HG03520 (cell line): ENCODE measurements around the gene CPLX1.

Experiments used
- ATAC-seq: cut with Tn5 transposase; IDR thresholded peaks from one replicate; pipeline ENCODE4 v1.9.1; 2021; ENCODE audit warnings: mild to moderate bottlenecking, moderate library complexity; ENCODE audit not compliant: unreplicated experiment

Gene CPLX1

DNA sequence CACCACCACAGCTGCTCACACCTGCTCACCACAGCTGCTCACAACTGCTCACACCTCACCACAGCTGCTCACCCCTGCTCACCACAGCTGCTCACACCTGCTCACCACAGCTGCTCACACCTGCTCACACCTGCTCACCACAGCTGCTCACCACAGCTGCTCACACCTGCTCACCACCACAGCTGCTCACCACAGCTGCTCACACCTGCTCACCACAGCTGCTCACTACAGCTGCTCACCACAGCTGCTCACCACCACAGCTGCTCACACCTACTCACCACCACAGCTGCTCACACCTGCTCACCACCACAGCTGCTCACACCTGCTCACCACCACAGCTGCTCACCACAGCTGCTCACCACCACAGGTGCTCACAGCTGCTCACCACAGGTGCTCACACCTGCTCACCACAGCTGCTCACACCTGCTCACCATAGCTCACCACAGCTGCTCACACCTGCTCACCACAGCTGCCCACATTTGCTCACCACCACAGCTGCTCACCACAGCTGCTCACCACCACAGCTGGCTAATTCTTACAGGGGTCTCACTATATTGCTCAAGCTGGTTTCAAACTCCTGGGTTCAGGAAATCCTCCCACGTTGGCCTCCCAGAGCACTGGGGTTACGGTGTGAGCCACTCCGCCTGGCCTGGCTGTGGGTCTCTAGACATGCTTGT lies 30.4 kb upstream of the CPLX1 start:
- no peak for ATAC-seq

DNA sequence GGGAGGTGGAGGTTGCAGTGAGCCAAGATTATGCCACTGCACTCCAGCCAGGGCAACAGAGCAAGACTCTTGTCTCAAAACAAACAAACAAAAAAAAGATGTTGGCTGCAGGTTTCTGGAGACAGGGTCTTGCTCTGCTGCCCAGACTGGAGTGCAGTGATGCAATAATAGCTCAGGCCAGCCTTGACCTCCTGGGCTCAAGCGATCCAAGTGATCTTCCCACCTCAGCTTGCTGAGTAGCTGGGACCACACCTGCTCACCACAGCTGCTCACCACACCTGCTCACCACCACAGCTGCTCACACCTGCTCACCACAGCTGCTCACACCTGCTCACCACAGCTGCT lies 29.9 kb upstream of the CPLX1 start:
- ATAC-seq: no peak

DNA sequence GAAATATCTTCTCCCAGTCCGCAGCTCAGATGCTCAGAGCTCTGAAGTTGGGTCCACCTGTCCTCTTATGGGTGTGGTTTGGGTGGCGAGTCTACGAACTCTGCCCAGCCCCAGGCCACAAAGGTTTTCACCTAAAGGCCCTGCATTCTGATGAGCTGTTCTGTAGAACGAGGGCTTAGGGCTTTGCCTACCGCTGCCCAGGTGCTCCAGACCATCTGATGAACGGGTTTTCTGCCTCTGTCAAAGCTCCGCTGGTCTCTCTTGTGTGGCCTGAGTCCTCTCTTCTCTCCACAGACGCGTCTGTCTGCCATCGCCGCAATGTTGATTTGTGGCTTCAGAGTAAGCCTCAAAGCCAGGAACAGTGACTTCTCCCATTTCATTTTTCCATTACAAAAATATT lies 28.4 kb upstream of the CPLX1 start:
- ATAC-seq: no peak

DNA sequence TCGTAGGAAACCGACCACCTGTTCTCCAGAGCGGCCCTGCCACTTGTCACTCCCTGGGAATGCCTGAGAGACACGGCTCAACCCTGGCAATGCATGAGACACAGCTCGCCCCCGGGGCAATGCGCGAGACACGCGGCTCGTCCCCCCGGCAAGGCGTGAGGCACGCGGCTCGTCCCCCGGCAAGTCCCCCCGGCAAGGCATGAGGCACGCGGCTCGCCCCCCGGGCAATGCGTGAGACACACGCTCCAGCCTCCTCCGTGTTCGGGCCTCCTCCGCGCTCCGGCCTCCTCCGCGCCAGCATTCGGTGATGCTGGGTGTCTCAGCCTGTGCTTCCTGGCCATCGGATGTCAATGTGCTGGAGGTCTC lies 27.5 kb upstream of the CPLX1 start:
- no peak for ATAC-seq

DNA sequence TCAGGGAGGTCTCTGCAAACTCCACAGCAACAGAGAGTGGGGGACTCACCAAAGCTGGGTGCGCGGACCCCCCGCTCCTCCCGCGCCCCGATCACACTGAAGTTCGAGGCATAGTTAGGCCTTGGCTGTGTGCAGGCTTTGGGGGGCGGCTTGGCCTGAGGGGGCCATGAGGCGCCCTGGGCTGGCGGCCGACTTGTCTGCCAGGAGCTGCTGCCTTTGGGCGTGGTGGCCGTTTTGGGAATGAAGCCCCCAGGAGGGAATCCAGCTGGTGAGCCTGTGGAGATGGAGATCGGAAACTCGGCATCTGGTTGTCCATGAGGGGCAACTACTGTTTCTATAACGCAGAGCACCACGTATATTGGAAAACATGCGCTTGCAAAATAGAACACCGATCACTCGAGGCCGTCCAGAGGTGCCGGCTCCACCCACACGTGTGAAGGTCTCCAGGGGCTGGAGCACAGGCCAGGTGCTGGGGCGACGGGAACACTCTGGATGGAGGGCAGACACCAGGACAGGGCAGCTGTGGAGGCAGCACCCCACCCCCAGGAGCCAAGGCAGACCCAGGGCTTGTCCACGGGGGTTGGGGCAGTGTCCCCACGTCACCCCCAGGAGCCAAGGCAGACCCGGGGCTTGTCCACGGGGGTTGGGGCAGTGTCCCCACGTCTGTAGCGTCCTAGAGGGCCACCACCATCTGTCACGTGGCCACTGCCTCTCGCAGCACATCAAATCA lies 25.9 kb upstream of the CPLX1 start:
- no peak for ATAC-seq

DNA sequence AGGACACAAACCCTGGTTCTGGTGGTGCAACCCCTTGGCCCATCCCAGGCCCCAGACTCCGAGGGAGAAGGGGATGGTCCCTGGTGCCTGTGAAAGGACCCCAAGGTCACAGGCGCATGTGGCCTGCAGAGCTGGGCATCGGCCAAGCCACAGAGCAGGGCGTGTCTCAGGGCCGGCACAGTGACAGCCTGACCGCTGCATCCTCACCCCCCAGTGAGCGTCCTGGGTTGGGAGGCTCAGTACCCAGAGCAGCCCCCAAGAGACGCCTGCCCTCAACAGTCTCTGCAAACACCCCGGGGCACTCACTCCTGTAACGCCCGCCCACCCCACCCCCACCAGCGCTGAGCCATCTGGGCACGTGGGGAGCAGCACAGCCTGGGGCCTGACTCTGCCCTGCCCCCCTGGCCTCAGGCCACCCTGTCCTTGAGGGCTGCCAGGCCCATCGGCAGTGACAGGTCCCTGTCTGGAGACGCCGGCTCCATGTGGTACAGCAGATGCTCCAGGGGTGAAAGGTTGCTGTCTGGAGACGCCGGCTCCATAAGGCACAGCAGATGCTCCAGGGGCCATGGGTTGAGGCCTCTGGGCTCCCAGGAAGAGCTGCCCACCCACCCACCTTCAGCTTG lies 24.5 kb upstream of the CPLX1 start:
- no peak for ATAC-seq

DNA sequence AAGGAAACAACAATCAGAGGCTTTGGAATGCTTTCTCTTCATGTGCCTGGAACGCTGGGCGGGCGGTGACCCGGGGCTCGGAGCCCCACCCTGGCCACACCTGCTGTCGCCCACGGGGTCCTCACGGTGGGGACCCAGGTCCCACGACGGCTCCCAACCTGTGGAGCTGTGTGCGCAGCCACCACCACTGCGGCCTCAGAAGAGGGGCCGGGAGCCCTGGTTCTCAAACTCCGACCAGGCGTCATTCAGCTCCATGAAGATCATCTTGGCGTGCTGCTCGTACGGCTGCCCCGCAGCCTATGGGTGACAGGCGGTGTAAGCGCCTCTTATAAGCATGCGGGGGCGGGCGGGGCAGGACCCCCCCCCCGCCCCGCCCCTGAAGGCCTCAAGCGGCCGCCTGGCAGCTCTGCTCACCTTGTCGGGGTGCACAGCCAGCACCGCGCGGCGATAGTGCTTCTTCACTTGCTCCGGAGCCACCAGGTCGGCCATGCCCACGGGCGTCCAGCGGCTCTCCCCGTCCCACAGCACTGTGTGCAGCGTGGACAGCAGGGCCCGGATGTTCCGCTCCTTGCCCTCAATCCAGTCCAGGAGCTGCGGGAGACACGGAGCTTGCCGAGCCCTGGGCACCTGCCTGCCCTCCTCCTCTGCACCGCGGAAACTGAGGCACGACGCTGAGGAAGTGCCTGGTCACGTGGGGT lies 23.7 kb upstream of the CPLX1 start:
- ATAC-seq: no peak

DNA sequence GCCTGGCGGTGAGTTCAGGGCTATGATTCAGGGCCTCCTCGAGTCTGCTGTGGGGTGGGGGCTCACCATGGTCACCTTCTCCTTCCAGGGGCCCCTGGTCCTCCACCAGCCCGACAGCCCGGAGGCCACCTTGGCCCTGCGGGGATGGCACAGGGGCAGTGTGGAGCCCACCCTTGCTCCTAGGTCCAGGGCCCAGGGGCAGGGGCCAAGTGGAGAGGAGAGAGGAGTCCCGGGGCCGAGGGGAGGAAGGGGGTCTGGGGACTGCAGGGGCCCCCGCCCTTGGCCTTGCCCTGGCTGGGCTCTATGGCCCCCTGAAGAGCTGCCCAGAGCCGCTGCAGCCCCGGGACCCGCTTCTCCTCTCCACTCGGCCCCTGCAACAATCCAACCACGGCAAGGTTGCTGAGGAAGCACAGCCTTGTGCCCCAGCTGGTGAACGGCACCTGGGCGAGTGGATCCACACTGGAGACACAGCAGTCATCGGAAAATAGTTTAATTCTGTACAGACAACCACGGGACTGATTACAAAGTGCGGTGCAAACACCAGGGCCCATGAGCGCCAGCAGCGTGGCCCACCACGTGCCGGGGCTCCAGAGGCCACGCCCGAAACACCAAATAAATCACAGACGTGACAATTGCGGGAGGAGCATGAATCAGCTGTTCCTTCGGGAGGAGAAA lies 23.0 kb upstream of the CPLX1 start:
- no peak for ATAC-seq

DNA sequence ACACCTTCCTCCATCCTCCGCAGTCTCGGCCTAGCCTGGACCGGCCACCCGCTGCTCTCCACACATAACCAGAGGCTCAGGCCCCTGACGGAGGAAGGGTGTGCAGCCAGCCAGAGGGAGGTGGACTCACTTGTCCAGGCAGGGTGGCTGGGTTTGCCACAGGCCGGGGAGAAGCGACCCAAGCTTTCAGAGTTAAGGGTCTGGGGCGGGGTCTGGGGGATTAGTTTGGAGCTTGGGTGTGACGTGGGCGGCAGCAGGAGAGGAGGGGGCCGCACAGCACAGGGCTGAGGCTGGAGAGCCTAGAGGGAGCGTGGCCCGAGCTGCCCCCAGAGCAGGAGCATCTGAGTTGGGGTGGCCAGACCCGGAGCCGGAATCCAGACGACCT lies 22.4 kb upstream of the CPLX1 start:
- ATAC-seq: no peak

DNA sequence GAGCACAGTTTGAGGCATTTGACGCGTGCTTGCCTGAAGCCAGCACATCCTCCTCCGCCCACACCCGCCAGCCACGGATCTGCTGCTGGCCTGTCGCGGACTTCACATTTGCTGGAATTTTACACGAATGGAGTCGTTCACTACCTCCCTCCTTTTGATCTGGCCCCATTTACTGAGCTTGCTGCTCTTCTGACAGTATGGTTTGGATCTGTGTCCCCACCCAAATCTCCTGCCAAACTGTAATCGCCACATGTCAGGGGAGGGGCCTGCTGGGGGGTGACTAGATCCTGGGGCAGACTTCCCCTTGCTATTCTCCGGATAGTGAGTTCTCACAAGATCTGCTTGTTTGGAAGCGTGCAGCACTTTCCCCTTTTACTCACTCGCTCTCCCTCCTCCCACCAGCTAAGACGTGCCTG lies 19.9 kb upstream of the CPLX1 start:
- ATAC-seq: no peak

DNA sequence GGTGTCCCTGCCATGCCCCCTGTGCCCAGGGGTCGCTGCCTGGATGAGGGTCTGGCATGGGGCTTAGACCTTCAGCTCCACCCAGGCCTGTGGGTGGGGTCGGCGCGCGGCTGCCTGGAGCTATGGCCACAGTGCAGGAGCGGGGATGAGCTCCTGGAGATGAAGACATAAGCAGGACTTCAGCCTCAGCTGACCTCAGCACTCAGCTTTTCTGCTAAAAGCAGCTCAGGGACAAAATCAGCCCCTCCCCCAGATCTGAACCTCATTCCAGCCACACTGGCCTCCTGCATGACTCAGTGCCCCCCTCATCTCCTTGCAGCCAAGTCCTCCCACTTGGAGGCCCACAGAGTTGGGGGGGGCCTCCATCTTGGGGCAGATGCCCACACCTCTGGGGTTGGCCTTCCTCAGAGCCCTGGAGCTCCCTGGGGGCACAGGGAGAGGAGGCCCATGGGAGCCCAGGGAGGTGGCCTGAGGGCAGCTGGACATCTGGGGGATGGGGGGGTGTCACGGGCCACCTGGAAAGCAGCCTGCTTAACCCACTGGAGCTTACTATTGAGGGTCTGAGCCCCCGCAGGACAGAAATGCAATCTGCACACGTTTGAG lies 19.4 kb upstream of the CPLX1 start:
- no peak for ATAC-seq

DNA sequence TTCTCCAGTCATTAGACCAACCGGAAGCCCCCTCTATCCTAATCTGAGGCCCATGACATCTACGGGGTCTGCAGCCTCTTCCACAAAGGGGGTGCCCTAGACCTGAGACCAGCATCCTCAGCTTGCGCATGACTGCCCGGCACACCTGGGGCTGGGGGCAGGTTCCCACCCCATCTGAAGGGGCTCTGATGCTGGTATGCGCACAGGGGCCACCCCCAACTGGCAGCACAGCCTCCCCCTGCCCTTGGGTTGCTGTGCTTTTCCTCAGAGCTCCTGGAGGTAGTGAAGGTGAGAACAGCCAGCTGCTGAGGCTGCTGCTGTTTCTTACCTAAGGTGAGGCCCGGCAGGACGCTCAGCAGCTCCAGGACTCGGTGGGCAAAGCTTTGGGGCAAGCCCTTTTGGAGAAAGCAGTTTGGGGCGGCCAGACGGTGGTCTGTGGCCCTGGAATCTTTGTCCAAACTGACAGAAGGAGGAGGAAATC lies 18.9 kb upstream of the CPLX1 start:
- ATAC-seq: no peak

DNA sequence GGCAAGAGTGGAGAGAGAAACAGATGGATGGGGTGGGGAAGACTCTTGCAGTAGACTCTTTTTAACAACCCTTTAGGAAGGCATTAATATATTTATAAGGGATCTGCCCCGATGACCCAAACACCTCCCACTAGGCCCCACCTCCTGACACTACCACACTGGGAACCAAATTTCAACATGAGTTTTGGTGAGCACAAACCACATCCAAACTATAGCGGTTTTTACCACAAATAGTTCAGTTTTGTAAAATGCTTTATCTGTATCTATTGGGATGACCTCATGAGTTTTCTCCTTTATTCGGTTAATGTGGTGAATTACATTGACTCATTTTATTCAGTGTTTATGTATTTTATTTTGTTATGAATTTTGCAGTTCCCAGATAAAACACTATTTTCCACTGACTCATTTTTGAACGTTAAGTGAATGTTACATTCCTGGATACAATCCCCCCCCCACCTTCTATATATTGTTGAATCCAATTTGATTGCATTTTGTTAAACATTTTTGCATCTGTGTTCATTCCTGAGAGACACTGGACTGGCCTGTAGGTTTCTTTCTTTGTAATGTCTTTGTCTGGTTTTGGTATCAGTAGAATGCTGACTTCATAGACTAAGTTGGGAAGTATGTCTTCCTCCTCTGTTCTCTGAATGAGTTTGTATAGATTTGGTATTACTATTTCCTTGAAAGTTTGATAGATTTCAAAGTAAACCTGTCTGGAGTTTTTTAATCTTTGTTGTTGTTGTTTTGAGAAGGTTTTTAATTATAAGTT lies 13.9 kb upstream of the CPLX1 start:
- no peak for ATAC-seq

DNA sequence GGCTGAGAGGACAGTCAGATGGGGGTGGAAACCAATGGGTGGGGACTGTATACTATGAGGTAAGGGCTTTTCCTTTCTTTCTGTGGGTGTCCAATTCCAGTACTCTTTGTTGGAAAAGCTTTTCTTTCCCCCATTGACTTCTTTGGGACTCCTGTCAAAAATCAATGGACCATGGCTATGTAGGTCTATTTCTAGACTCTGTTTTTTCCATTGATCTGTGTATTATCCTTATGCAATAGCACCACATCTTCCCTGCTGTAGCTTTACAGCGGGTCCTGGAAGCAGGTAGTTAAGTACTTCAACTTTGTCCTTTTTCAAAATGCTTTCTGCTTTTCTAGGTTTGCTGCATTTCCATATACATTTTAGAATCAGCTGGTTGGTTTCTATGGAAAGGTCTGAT lies 11.8 kb upstream of the CPLX1 start:
- no peak for ATAC-seq

DNA sequence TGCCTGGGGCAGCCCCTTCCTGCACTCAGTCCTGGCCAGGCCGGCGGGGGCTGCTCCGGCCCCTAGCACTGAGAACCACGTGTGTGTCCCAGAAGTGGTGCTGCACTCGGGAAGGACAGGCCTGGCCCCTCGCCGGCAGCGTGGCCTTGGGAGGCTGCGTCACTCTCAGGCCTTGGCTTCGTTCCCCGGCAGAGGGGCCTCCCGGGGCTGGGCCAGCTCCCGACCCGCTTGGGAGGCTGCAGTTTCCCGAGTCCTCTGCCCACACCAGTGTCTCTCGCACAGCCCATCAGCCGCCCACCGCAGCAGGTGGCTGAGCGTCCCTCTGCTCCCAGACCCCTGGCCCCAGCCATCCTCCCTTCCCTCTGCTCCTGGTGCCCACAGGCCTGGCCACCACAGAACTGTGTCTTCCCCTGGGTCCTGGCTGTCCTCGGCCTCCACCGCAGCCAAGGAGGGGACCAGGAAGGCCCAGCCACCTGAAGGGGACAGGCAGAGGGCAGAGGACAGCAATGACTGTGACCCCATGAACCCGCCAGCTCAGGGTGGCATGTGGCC lies 10.9 kb upstream of the CPLX1 start:
- no peak for ATAC-seq

DNA sequence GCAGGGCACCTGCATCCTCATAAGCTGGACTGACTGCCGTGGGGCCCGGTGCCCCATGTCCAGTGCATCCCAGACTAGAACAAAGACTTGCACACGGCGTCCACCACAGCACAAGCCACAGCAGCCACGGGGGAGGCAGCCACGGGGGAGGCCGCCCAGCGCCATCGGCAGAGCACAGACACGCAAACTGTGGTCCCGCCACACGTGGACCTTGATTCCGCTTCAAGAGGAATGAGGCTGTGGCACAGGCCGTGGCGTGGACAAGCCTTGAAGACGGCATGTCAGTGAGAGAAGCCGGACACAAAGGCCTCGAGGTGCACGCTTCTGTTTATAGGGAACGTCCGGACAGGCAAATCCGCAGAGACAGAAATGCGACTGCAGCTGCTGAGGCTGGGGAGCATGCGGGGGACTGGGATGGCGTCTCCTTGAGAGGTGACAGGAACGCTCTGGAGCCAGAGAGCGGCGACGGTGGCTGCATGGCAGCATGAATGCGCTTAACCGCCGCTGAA lies 10.1 kb upstream of the CPLX1 start:
- no peak for ATAC-seq

DNA sequence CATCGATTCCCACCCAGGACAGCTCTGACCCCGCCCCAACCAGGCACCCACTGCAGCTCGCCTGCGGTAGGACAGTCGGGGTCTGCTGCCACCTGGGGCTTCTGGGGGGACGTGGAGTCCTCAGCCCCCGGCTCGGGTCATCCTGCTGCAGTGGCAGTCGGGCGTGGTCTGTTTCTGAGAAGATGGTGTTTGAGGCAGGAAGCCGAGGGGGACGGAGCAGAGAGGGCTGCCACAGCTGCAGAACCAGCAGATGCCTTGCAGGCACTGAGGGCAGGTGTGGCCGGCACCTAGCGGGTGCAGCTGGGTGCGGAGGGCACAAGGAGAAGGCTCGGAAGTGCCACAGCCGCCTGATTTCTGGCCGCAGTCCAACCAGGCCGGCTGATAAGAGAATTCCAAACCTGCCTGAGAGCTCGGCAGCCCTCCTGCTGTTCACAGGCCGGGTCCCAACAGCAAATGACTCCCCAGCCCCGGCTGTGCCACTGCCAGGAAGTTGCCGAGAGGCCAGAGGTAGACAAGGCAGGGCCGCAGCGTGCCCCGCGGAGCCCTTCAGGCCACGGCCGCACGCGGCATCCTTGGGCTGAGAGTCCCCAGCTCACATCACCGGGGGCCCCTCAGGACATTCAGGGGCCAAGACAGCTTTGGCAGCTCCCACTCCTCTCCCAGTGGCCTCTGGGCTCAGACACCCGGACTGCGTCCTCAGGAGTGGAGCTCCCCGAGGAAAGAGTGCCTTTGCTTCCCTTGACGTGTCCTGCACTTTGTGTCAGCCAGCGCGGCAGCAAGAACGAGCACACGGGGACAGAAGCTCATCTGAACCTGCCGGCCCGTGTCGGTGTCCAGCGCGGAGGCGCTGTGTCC lies 9.4 kb upstream of the CPLX1 start:
- ATAC-seq: no peak

DNA sequence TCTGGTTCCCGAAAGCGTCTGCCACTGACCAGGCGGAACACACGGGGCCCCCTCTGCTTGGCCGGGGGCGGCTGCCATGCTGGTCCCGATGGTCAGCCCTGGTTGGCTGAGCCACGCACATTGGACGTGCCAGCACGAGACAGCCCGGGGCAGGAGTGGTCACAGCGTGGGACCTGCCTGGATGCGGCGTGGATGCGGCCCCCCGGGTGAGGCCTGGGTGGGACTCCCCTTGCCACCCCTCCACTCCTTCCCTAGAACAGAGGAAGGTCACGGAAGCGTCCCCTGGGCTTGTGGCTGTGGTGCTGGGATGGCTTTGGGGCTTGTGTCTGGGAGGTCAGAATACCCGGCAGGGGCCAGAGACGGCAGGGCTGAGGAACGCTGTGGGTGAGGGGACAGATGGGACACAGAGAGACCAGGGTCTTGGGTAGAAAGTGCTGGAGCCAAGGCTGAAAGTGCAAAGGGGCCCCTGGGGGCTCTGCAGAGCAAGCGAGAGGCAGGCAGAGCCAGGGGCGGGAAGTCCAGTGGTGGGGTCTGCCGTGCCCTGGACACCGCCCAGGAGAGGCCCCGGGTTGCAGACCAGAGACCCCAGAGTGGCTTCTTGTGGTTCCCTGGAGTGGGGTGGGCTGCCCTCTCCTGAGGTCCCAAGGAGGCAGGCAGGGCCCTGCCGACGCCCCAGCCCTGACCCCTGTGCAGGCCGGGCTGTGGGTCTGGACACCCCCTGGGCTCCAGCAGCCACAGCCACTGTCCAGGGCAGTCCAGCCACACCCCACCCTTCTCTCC lies 8.6 kb upstream of the CPLX1 start:
- ATAC-seq: no peak
